HL-60/S4 treated with retinoic acid at 250 ng/mL for 4 days and 3 days (cell line): ENCODE results near the gene ASIC3.
"Not testable (repeated sequence)": the region's sequence is repeated elsewhere in the genome, so short reads cannot be mapped to it uniquely, and the experiment has no call there.

Source experiments
- in situ Hi-C: fragments of 300-500 bp; cut with MboI; formaldehyde crosslinking; loops from 2 replicates; pipeline ENCODE4 v1.7.0; 2022; ENCODE audit warnings: low sequenced_read_pairs

The ASIC3 gene

DNA sequence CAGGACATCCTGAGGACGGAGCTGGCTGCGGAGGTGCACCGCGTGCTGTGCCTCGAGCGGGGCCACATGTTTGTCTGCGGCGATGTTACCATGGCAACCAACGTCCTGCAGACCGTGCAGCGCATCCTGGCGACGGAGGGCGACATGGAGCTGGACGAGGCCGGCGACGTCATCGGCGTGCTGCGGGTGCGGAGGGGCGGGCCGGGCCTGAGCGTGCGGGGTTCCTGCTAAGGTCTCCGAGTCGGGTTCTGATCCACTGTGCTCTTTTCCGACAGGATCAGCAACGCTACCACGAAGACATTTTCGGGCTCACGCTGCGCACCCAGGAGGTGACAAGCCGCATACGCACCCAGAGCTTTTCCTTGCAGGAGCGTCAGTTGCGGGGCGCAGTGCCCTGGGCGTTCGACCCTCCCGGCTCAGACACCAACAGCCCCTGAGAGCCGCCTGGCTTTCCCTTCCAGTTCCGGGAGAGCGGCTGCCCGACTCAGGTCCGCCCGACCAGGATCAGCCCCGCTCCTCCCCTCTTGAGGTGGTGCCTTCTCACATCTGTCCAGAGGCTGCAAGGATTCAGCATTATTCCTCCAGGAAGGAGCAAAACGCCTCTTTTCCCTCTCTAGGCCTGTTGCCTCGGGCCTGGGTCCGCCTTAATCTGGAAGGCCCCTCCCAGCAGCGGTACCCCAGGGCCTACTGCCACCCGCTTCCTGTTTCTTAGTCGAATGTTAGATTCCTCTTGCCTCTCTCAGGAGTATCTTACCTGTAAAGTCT lies 34.4 kb upstream of the ASIC3 start:
- in situ Hi-C loops: no loop called here

GRCh38 chr7:151014950-151015349 lies 33.4 kb upstream of the ASIC3 start:
- in situ Hi-C loops: no loop called here

DNA sequence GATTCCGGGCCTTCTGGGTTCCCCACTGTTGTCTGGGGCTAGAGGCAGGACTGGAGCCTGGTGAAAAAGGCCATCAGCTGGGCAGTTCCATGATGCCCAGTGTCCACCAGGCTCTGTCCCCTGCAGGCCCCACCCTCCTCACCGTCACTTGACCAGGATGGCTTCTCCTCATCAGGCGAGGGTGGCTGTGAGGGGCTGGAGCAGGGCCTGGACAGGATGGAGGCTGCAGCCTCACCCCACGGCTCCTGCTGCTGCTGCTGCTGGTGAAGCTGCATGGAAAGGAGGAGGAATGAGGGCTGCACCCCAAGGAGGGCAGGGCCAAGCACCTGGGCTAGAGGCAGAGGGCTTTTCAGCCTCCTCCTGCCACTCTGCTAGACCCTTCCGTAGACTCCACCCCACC lies 32.4 kb upstream of the ASIC3 start:
- in situ Hi-C loops: no loop called here

DNA sequence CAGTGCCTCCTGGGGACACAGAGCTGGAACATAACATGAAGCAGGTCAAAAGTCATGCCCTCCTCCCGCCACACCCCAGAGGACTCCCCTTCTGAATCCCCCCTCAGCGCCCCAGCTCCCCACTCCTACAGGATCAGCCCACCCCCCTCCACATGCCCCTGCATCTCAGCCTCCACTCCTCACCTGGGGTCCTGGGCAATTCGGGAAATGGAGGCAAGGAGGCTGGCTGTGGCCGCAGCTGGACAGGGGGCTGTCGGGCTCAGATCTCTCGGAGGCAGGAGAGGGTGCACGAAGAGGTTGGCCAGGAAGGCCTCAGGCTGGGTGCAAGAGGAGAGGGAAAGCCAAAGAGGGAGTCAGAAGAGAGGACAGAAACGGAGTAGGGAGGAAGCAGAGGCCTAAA lies 31.8 kb upstream of the ASIC3 start:
- in situ Hi-C loops: no loop called here

DNA sequence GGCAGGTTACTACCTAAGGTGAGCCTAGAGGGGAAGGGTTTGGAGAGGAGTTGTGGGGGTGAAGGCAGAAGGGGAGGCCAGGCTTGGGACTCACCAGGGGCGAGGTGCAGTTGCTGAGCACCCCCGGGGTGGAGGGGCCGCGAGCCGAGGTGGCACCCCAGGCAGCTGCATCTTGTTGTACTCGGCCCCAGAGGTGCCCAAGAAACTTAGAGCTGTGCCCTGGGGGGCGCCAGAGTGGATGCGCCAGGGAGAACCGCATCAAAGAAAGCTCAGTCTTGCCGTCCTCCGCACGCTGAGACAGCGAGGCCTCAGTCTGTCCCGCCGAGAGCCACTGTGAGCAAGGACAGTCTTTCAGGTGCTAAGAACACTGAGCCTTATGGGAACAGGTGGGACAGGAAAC lies 31.4 kb upstream of the ASIC3 start:
- in situ Hi-C loops: no loop called here

GRCh38 chr7:151017370-151017952 lies 30.9 kb upstream of the ASIC3 start:
- in situ Hi-C loops: no loop called here

DNA sequence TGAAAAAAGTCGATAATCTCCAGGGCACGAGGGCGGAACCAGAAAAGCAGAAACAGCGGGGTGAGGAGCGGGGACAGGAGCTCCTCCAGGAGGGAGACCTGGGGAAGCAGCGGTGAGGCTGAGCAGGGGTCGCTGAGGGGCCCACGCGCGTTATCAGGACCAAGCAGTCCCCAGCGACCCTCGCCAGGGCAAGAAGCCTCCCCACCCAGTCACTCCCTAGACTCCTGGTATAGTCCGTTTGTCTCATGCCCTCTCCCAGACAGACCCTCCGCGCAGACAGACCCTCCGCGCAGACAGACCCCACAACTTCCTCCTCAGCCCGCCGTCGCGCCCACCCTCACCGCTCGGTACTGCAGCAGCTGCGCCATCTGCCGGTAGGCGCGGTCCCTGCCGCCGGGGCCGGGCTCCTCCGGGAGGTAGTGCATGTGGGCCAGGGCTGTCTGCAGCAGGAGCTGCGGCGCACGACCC lies 30.3 kb upstream of the ASIC3 start:
- in situ Hi-C loops: no loop called here

DNA sequence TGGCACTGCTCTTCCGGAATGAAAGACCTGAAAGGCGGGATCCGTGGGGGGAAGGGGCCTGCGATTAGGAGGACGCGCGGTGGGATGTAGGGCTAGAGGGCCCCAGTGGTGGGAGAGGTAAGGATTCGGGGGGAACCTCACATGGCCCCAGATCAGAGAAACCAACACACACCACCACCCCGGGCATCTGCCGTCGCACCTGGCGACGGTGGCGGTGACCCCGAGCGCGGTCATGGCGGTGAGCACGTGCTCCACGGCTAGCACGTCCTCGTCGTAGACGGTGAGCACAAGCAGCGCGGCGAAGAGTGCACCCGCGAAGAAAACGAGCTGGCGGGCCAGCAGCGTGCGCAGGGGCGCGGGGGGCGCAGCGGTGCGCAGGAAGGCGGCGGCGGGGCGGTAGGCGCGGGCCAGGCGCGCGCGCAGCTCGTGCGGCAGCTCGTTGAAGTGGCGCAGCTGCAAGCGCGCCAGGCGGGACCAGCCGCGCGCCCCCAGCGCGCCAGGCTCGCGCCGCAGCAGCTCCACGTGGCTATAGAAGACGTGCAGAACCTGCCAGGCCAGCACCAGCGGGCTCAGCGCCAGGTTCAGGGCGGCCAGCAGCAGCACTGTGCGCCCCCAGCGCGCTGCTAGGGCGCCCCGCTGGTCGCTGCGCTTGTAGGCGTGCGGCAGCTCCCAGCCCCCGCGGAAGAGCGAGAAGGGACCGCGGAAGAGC lies 29.8 kb upstream of the ASIC3 start:
- in situ Hi-C loops: no loop called here

DNA sequence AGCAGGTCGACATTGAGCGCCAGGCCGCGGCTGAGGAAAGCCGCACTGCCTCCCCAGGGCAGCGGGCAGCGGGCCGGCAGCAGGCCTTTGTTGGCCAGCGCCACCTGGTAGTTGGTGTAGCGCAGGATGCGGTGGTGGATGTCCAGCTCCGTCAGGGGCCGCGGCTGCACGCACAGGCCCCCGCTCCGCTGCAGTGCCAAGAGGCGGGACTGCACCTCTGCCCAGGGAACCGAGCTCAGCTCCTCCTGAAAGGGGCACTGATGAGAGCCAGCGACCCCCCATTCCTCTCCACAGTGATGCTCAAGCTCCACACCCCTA lies 29.2 kb upstream of the ASIC3 start:
- in situ Hi-C loops: no loop called here

DNA sequence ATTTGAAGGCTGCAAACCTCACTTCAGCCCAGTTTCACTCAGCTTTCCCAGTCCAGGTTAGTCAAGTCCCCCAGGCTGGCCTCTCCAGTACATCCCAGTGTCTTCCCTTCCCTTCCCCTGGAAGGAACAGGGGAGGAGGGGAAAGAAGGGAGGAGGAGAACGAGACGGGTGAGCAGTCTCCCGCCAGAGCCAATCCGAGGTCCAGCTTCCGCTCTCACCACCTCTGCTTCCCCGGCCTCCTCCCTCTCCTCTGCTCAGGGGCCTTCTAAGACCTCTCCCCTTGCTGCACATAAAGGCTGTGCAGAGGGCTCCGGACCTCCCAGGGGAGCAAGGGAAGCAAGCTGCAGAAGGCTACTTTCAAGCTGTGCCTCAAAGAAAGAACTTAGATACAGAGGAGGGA lies 28.1 kb upstream of the ASIC3 start:
- in situ Hi-C loops: no loop called here

GRCh38 chr7:151023232-151023631 lies 25.1 kb upstream of the ASIC3 start:
- in situ Hi-C loops: no loop called here

DNA sequence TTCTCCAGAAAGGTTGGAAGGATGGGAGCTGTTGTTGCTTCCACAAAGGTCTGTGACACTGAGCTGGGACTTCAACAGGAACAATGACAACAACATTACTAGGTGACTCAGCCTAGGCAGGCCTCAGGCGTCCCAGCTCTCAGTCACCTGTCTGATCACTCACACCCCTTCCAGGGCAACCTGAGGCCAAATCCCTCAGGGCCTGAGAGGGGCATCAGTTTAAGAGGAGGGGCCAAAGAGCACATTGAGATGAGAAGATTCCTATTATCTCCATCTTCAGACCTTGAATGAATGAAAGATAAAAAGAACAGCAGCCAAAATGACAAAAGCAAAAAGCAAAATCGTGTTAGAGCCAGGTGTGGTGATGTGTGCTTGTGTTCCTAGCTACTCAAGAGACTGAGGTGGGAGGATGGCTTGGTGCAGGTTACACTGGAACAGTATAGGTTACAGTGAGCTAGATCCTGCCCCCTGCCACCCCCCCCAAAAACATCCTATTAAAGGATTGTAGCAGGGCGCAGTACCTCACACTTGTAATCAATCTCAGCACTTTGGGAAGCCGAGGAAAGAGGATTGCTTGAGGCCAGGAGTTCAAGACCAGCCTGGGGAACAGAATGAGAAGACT lies 23.8 kb upstream of the ASIC3 start, which contains the start of gene ATG9B:
Gene ATG9B (minus strand): TSS at position 60 of the 622 bp plus-strand sequence. CDS start 71 bp downstream, outside the sequence.
- in situ Hi-C loops: no loop called here

DNA sequence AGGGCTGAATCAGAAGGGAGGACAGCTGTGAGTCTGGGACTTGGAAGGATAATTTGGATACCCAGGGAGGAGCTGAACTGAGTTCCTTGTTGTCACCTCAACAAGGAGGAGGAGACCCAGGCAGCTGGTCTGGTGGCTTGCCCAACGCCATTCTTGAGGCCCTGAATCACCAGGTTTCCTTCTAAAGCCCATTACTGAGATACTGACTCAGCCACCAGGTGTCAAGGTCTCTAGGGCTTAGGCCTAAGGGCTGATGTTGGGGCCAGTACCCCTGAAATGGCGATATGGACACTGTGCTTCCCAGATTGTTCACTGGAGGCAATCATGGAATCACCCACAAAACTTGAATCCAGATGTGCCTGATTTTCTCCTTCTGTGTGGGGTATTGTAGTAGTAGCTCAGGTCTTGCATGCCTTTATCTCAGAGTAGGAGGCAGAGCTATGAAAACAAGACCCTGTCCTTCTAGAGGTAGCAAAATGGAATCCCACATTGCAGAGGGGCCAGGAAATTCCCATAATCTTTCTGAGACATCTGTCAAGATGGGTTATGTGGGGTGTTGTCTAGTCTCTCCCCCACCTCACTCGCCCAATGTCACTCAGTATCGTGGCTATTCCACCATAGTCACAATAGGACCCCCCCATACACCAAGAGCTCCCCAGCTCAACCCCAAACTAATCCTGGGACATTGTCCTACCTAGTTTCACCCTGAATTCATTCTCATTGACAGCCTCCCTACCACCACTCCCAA lies 22.2 kb upstream of the ASIC3 start:
- in situ Hi-C loops: no loop called here

DNA sequence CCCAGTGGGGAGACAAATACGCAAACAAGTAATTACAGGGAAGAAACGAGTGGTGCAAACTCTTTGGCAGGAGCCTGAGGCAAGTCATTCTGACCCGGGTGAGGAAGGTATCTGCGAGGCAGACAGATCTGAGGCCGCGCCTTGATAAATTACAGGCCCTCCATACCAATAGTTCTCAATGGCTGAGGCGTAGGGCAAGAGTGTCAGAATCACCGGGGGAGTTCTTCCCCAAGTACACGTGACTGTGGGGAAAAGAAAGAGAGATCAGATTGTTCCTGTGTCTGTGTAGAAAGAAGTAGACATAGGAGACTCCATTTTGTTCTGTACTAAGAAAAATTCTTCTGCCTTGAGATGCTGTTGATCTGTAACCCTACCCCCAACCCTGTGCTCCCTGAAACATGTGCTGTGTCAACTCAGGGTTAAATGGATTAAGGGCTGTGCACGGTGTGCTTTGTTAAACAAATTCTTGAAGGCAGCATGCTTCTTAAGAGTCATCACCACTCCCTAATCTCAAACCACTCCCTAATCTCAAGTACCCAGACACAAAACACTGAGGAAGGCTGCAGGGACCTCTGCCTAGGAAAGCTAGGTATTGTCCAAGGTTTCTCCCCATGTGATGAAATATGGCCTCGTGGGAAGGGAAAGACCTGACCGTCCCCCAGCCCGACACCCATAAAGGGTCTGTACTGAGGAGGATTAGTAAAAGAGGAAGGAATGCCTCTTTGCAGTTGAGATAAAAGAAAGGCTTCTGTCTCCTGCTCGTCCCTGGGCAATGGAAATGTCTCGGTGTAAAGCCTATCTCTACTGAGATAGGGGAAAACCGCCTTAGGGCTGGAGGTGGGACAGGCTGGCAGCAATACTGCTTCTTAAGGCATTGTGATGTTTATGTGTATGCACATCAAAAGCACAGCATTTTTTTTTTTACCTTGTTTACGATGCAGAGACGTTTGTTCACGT lies 21.3 kb upstream of the ASIC3 start:
- in situ Hi-C loops: not testable (repeated sequence)

DNA sequence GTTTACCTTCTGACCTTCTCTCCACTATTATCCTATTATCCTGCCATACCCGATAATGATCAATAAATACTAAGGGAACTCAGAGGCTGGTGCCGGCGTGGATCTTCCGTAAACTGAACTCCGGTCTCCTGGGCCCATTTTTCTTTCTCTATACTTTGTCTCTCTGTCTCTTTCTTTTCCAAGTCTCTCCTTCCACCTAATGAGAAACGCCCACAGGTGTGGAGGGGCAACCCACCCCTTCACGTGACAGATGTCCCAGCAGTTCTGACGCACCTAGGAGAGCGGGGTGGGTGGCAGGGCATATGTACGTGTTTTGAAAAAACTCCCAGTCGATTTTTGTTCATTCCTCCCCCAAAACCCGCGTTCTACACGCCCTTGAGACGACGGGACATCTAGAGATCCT lies 20.6 kb upstream of the ASIC3 start:
- in situ Hi-C loops: not testable (repeated sequence)

DNA sequence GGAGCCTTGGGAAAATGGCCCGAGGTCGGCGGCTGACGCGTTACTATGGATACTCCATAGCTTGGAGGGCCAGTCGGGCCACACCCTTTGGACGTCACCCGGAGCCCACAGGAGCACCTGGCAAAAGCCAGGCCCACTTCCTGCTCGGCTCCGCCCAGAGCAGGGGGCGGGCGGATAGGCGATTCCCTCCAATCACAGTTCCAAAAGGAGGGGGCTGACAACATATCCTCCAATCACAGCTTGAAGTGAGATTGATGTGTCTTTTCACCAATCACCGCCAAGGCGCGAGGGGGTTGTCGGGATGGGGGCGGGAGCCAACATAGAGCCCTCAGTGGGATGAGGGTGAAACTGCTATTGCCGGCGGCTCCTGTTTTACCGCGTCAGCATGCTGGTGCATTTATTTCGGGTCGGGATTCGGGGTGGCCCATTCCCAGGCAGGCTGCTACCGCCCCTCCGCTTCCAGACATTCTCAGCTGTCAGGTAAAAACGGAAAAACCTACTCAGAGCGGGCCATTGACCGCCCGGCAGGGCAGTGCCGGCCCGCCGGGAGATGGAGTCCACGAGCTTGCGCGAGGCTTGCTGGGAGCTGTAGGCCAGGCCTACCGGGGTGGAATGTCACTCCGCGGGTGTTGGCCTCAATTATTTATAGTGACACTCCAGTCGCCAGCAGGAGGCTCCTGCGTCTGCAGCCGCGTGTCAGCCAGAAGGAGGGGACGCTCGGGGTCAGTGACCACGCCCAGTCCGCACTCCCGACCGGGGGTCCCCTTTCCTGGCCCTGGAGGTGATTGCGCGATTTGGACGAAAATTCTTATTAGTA lies 20.0 kb upstream of the ASIC3 start, which contains the start of gene ABCB8:
Gene ABCB8 (plus strand): TSS at position 320 of the 817 bp plus-strand sequence. CDS start 66 bp downstream, at position 386.
- in situ Hi-C loops: no loop called here

DNA sequence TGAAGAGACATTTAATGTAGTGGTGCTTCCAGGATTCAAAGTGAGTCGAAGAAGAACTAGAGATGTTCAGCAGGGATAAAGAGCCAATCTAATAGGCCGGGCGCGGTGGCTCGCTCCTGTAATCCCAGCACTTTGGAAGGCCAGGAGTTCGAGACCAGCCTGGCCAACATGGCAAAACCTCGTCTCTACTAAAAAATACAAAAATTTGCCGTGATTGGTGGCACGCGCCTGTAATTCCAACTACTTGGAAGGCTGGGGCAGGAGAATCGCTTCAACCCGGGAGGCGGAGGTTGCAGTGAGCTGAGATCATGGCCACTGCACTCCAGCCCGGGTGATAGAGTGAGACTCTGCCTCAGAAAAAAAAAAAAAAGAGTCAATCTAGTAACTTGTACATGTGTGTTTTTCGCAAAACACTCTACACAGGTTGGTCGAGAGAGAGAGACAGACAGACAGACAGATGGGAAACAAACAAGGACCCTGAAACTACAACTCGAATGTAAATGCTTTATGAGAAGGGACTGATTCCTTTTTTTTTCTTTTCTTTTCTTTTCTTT lies 19.3 kb upstream of the ASIC3 start:
- in situ Hi-C loops: no loop called here

GRCh38 chr7:151031011-151031410 lies 17.3 kb upstream of the ASIC3 start:
- in situ Hi-C loops: no loop called here
